CD4-positive, alpha-beta T cell treated with Interleukin-2 at 100 ng/mL for 4 hours (primary cell): Measurements from ENCODE around the gene THSD7B.
"Not testable (repeated sequence)": the region's sequence is repeated elsewhere in the genome, so short reads cannot be mapped to it uniquely, and the experiment has no call there.

Experiments used
- DNase-seq: peaks from one replicate; pipeline ENCODE4 v3.0.0-alpha.2; 2020; ENCODE audit warnings: low spot score

Gene THSD7B

DNA sequence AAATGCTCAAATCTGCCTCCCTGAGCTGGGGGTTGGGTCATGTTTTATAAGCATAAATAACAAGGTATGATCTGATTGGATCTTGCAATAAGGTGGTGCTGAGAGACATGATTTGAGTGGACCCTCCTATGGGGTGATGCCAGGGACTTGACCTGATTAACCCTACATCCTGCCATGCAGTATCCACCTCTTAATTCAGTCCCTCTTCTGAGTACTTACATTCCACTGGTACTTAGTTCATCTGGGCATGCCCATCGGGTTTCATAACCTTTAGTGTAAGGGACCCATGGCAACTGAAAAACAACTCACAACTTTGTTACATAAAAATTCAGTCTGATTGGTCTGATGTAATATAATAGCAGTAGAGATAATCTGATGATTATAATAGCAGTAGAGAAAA lies 801.0 kb downstream of the THSD7B start:
- no peak for DNase-seq

- no peak for DNase-seq
Measured at GRCh38 chr2:137570484-137570883, 805.1 kb downstream of the THSD7B start.

DNA sequence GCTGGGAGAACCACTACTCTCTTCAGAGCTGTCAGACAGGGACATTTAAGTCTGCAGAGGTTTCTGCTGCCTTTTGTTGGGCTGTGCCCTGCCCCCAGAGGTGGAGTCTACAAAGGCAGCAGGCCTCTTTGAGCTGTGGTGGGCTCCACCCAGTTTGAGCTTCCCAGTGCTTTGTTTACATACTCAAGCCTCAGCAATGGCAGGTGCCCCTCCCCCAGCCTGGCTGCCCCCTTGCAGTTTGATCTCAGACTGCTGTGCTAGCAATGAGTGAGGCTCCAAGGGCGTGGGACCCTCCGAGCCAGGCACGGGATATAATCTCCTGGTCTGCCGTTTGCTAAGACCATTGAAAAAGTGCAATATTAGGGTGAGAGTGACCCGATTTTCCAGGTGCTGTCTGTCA lies 822.5 kb downstream of the THSD7B start:
- DNase-seq = not testable (repeated sequence)

GRCh38 chr2:137588578-137588977 lies 823.2 kb downstream of the THSD7B start:
- not testable (repeated sequence) for DNase-seq

DNA sequence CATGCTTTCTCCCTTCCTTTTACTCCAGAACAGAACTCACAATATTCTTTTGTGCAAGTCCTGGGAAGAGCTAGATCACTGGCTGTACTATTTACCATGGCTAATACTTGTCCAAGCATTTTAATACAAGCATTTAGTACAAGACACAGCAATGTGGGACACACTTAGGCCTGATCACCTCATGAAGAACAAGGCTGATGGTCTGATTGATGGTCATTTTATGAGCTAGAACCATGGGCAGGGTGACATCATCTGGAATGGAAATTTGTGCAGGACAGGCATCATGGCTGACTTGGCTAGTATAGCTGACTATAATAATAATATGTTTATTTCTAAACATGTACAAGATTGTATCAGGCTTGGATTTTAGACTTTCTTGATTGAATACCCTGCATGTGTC lies 824.8 kb downstream of the THSD7B start:
- DNase-seq = no peak

- DNase-seq = no peak
Measured at GRCh38 chr2:137607722-137608318, 842.5 kb downstream of the THSD7B start.

DNA sequence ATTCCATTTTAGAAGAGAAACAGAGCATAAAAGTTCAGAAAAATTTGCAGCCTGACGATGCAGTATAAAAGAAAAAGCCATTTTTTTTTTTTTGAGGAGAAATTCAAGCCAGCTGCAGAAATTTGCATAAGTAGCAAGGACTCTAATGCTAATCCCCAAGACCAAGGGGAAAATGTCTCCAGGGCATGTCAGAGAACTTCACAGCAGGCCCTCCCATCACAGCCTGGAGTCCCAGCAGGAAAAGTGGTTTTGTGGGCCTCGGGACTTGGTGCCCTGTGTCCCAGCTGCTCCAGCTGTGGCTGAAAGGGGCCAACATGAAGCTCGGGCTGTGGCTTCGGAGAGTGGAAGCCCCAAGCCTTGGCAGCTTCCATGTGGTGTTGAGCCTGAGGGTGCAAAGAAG lies 873.6 kb downstream of the THSD7B start:
- DNase-seq = no peak

DNA sequence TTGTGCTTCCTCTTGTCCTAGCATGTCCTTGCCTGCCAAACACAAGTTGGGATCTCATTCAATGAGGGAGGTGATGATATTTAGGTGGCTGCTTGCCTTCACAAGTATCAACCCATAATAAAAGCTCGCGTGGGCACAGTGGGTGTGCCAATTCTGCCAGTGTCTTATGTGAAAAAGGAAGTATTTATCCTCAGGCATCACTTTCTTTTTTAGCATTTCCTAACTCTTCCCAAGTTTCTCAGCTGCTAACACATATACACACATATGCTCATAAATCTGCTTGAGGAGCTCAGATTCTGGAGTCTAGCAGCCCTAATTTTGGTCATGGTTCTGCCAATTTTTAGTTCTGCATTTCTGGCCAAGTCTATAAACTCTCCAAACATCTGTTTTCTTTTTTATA lies 879.4 kb downstream of the THSD7B start:
- no peak for DNase-seq

DNA sequence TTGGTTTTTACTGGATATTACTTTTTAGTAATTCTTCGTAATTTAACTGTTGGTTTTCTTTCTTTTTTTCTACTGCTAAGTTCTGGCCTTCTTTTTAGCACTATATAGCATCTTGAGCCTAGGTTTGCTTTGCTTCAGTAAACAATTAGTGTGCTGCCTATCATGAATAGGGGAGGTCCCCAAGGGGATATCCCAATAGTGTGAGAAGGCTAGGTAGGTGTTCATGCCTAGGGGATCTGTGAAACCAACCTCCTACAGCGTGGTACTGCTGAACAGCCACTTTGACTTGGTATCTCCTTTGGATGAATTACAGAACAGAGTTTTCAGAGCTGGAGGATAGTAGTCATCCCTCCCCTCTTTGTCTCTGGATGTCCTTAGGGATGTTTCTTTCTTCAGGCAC lies 888.7 kb downstream of the THSD7B start:
- no peak for DNase-seq

GRCh38 chr2:137655814-137656213 lies 890.5 kb downstream of the THSD7B start:
- no peak for DNase-seq

GRCh38 chr2:137658433-137658832 lies 893.1 kb downstream of the THSD7B start:
- no peak for DNase-seq

DNA sequence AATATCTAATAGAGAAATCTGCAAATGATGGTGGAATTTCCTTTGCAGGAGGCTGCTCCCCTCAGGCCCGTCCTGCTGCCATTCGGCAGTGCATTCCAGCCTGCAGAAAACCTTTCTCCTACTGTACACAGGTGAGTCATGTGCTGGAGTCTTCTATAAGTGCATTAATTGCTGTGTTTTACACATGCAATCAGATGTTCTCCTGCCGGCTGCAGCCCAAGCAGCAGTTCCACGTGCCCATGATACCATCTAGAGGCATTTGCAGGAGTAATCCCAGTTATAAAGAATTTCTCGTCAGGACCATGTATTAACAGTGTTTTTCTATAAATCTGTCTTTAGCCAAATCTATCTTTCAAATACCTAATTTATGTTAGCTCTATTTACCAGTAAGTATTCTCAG lies 894.3 kb downstream of the THSD7B start:
- no peak for DNase-seq

GRCh38 chr2:137670111-137670510 lies 904.8 kb downstream of the THSD7B start:
- no peak for DNase-seq

- DNase-seq = no peak
Measured at GRCh38 chr2:137672989-137673552, 907.7 kb downstream of the THSD7B start.

DNA sequence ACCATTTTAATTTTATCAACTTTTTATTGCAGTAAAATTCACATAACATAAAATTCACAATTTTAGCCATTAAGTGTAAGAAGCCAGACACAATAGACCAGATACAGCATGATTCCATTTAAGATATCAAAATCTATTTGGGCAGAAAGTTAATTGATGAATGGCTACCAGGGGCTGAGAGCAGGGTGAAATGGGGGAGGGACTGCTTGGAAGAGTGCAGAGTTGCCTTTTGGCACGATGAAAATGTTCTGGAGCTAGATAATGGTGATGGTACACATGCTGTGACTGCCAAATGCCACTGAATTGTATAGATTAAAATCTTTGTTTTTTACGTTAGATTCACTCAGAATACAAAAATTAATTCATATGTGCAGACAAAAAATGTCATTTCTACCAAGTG lies 909.6 kb downstream of the THSD7B start:
- no peak for DNase-seq

- DNase-seq = no peak
Measured at GRCh38 chr2:137675584-137676327, 910.4 kb downstream of the THSD7B start.

- DNase-seq = no peak
Measured at GRCh38 chr2:137676346-137676745, 911.0 kb downstream of the THSD7B start.

DNA sequence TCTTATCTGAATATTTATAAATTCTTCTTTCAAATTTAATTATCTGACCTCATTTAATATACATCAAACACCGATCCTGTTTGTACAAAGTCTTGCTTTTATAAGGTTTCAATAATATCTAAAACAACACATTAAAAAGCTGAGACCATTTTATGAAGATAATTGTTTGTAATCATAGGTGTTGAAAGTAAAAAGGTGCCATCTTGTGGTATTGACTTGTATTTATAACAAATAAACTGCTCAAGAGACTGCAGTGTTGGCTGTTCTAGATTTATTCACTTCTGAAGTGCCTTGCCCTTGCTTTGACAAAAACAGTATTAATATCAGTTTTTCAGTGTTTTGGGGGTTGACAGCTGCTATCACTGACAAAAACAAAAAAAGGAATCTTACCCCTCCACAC lies 912.1 kb downstream of the THSD7B start:
- no peak for DNase-seq

- no peak for DNase-seq
Measured at GRCh38 chr2:137689549-137689948, 924.2 kb downstream of the THSD7B start.

DNA sequence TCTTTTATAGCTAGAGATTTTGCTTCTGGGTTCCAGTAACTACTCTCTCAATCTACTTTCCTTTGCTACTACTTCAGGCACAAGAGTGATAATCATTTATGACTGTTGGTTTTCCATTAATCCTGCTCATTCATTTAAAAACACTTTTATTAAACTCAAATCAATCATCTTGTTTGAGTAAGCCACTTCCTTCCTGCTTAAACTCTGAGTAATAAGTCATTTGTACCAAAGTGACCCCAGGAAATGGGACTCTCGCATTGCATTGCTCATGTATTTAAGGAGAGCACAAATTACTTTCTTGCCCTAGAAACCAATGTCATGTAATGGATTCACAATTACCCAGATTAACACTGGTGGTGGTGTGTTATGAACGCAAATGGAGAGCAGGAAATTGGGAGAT lies 928.2 kb downstream of the THSD7B start:
- DNase-seq = no peak

GRCh38 chr2:137696916-137697315 lies 931.6 kb downstream of the THSD7B start:
- DNase-seq = no peak

DNA sequence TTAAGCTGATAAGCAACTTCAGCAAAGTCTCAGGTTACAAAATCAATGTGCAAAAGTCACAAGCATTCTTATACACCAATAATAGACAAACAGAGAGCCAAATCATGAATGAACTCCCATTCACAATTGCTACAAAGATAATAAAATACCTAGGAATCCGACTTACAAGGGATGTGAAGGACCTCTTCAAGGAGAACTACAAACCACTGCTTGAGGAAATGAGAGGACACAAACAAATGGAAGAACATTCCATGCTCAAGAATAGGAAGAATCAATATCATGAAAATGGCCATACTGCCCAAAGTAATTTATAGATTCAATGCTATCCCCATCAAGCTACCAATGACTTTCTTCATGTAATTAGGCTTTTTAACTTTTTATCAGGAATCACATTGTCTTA lies 934.9 kb downstream of the THSD7B start:
- DNase-seq = not testable (repeated sequence)

DNA sequence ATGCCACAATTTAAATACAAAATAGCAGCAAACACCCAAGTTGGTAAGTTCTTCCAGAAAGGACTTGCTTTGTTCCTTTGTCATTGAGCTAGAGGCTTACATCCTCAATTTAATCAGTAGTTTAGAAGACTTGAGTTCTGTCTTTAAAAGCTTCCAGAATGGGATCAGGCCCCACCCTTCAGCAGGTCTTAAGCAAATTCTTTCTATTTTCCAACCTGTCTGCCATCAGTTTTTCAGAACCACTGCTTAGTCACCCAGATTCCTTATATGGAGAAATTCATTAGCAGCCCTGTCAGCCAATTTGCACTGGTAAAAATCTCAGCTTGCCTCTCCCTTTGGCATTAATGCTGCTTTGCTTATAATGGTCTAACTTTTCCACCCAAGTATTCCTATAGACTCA lies 935.3 kb downstream of the THSD7B start:
- no peak for DNase-seq

DNA sequence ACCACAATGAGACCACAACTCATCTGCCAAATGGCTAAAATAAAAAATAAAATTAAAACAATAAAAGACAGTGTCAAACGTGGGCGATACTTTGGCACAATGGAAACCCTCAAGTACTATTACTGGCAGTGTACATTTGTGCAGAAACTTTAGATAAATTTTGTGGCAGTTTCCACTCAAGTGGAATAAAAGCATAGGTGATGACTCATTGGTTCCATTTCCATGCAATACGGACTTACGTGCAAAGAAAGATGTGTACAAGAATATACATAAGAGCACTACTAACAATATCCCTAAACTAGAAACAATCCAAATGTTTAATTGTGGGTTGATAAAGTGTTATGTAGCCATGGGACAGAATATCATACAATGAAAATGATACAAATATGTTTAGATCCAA lies 940.0 kb downstream of the THSD7B start:
- DNase-seq = no peak
